H1 (cell line): ENCODE results near the gene TMEM151B. TPM values are rescaled to one million over a fixed set of nuclear protein-coding genes. Genes with fewer than 3 reads are reported as not detected.

Experiments
- ATF2 ChIP-seq: IDR thresholded peaks from 2 replicates; pipeline ENCODE4 v1.6.1; 2012; ENCODE audit warnings: low read length, inconsistent platforms
- CBX8 ChIP-seq: fragments of 300-800, 300-1000 bp; sonication (generic); IDR thresholded peaks from 2 replicates; pipeline ENCODE4 v1.7.1; 2016; ENCODE audit warnings: low read depth, low read length, borderline replicate concordance
- CHD7 ChIP-seq: fragments of 300-600 bp; sonication (generic); IDR thresholded peaks from 2 replicates; pipeline ENCODE4 v1.7.1; 2012; ENCODE audit warnings: low read length, moderate library complexity, mild to moderate bottlenecking, inconsistent platforms; ENCODE audit not compliant: insufficient replicate concordance
- KDM1A ChIP-seq: fragments of 200-600, 300-600 bp; sonication (generic); IDR thresholded peaks from 2 replicates; pipeline ENCODE4 v1.7.1; 2016; ENCODE audit warnings: mild to moderate bottlenecking, low read length, borderline replicate concordance
- SIRT6 ChIP-seq: IDR thresholded peaks from one replicate; pipeline ENCODE4 v1.7.1; 2012; ENCODE audit warnings: low read length, inconsistent platforms
- TAF7 ChIP-seq: optimal IDR thresholded peaks from 2 replicates; pipeline ENCODE3; 2011; ENCODE audit warnings: low read depth, mild to moderate bottlenecking, inconsistent platforms, low read length, moderate library complexity, borderline replicate concordance
- ZNF274 ChIP-seq: IDR thresholded peaks from 2 replicates; pipeline ENCODE4 v1.7.0; 2012; ENCODE audit warnings: low read length, borderline replicate concordance; ENCODE audit errors: extremely low read depth
- polyA plus RNA-seq, 7 experiments: library from polyadenylated mRNA; depleted of rRNA in 3 of 7; stranded (reverse) in 5 of 7; unstranded in 2 of 7; fragments of >200 nt in 5 of 7; fragments of 200-250 nt in 2 of 7; gene quantifications; 1 replicate in 5 of 7; 2 replicates in 1 of 7; 4 replicates in 1 of 7; pipeline versions ENCODE4 v1.2.1 to v1.2.3, GENCODE V29; 2011 to 2013; ENCODE audit warnings: missing spikeins in 2 of 7, mixed read lengths in 2 of 7
- total RNA-seq: library from RNA; stranded (reverse); fragmentation: NEBNext Ultra II Directional; extraction: Animal tissue kit (Norgen Biotek cat#: 25700); gene quantifications from 2 replicates; pipeline ENCODE4 v1.2.1, GENCODE V29; 2021

TMEM151B gene
- total and polyA plus RNA-seq, 2 of the 8 experiments (the other 6 are each of a cell fraction or from before 2014, with no cell fraction given) = 8.0 to 15.5 TPM

GRCh38 chr6:44355640-44356039, 85.4 kb downstream of the TMEM151B start (continued):
- TF ChIP-seq CHD7 (no peak), TAF7 (no peak), ZNF274 (no peak), KDM1A (no peak), ATF2 (no peak), CBX8 (no peak), SIRT6 (no peak)
